Measurements from ENCODE around the gene TTPAL. TPM values are rescaled to one million over a fixed set of nuclear protein-coding genes. Genes with fewer than 3 reads are reported as not detected.

TTPAL gene
- total and polyA plus RNA-seq, 2 of the 4 experiments (the other 2 are of a cell fraction): 8.2 to 18.1 TPM

DNA sequence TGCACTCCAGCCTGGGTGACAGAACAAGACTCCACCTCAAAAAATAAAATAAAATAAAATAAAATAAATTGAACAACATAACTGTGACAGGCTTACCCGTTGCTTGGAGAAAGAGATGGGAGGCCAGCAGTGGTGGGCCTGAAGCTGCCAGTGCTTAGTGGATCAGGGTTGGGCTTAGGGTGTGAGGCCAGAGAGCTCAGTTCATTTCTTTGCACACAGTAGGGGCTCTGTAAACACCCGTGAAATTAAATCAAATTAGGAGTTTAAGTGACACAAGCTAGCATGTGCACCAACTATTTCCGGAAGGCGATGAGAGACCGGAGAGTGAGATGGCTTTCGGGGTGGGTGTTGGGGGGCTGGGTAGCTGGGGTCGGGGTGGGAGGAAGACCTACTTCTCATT is 25.8 kb upstream of the TTPAL start:
- H3K9ac ChIP-seq (ENCODE audit: low read depth, low read length): no peak overlapping the region
- no peaks in the 10 kb centered on the region for H3K79me1 ChIP-seq (ENCODE audit: low read depth in 1 of 2, low read length in 2 of 2)
- no TSS peak for BruUV-seq (replicated peaks)
- CTCF ChIA-PET: no interaction called here
- no peak overlapping the region for H3K4ac ChIP-seq (ENCODE audit: low read depth, low read length)
- H3K14ac ChIP-seq (replicated peaks; ENCODE audit: low read depth, low read length): no peak overlapping the region
- H3K23ac ChIP-seq (ENCODE audit: low read depth, low read length): no peak overlapping the region
- intact Hi-C loops (cut with micrococcal nuclease) (loop anchor here (10.0 kb wide), 1 partner anchor 135 kb away; the partner anchor contains the start of gene FITM2), dilution Hi-C loops (cut with HindIII; ENCODE audit: low sequenced_read_pairs, unreplicated experiment) (no loop called here), in situ Hi-C loops (cut with MboI; ENCODE audit: low sequenced_read_pairs) (no loop called here)
- no peak for TF ChIP-seq MAFK (IDR thresholded peaks at IDR 0.05; ENCODE audit: low read depth, low read length)
- no peak for TF ChIP-seq CEBPB (IDR thresholded peaks at IDR 0.05; ENCODE audit: low read depth, low read length)
- no peak for TF ChIP-seq MXI1 (IDR thresholded peaks at IDR 0.05; ENCODE audit: borderline replicate concordance, low read depth, low read length)
- no peak for TF ChIP-seq MAZ (IDR thresholded peaks at IDR 0.05; ENCODE audit: borderline replicate concordance, low read depth, low read length)
- TF ChIP-seq POLR2A (IDR thresholded peaks at IDR 0.05; ENCODE audit: low read depth, low read length): no peak
- TF ChIP-seq, protein P1, sequence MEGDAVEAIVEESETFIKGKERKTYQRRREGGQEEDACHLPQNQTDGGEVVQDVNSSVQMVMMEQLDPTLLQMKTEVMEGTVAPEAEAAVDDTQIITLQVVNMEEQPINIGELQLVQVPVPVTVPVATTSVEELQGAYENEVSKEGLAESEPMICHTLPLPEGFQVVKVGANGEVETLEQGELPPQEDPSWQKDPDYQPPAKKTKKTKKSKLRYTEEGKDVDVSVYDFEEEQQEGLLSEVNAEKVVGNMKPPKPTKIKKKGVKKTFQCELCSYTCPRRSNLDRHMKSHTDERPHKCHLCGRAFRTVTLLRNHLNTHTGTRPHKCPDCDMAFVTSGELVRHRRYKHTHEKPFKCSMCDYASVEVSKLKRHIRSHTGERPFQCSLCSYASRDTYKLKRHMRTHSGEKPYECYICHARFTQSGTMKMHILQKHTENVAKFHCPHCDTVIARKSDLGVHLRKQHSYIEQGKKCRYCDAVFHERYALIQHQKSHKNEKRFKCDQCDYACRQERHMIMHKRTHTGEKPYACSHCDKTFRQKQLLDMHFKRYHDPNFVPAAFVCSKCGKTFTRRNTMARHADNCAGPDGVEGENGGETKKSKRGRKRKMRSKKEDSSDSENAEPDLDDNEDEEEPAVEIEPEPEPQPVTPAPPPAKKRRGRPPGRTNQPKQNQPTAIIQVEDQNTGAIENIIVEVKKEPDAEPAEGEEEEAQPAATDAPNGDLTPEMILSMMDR (conservative IDR thresholded peaks at IDR 0.05; ENCODE audit: low read depth, low read length): no peak
- TF ChIP-seq RAD21 (IDR thresholded peaks at IDR 0.05; ENCODE audit: low read length): no peak
- no peak for TF ChIP-seq BHLHE40 (IDR thresholded peaks at IDR 0.05; ENCODE audit: low read depth, low read length)
- TF ChIP-seq RCOR1 (IDR thresholded peaks at IDR 0.05; ENCODE audit: insufficient replicate concordance, low read length): no peak
- no peak for TF ChIP-seq CHD1 (IDR thresholded peaks at IDR 0.05; ENCODE audit: low read depth, low read length)
- no peak for TF ChIP-seq SMC3 (IDR thresholded peaks at IDR 0.05; ENCODE audit: low read depth, low read length)
- TF ChIP-seq, protein P2, sequence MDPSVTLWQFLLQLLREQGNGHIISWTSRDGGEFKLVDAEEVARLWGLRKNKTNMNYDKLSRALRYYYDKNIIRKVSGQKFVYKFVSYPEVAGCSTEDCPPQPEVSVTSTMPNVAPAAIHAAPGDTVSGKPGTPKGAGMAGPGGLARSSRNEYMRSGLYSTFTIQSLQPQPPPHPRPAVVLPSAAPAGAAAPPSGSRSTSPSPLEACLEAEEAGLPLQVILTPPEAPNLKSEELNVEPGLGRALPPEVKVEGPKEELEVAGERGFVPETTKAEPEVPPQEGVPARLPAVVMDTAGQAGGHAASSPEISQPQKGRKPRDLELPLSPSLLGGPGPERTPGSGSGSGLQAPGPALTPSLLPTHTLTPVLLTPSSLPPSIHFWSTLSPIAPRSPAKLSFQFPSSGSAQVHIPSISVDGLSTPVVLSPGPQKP (IDR thresholded peaks at IDR 0.05; ENCODE audit: borderline replicate concordance, low read depth, low read length): no peak
- no peak for TF ChIP-seq NFE2L2 (IDR thresholded peaks at IDR 0.05; ENCODE audit: low read depth, low read length)
- TF ChIP-seq FOS (IDR thresholded peaks at IDR 0.05; ENCODE audit: low read depth, low read length): no peak
- no peak for TF ChIP-seq RFX5 (IDR thresholded peaks at IDR 0.05; ENCODE audit: low read depth, low read length)
- TF ChIP-seq, protein P3, sequence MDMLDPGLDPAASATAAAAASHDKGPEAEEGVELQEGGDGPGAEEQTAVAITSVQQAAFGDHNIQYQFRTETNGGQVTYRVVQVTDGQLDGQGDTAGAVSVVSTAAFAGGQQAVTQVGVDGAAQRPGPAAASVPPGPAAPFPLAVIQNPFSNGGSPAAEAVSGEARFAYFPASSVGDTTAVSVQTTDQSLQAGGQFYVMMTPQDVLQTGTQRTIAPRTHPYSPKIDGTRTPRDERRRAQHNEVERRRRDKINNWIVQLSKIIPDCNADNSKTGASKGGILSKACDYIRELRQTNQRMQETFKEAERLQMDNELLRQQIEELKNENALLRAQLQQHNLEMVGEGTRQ (IDR thresholded peaks at IDR 0.05; ENCODE audit: low read depth, low read length): no peak
- H3K18ac ChIP-seq (ENCODE audit: low read depth, low read length): no peak overlapping the region
- POLR2A ChIA-PET (ENCODE audit: unreplicated experiment): no interaction called here
- no peak overlapping the region for H2AFZ ChIP-seq (replicated peaks; ENCODE audit: low read length, poor library complexity)
- peaks cover 32% of the 10 kb centered on the region for H3K27me3 ChIP-seq (ENCODE audit: control insufficient read depth, insufficient read depth, low read length)
- no peak overlapping the region for H3K56ac ChIP-seq (ENCODE audit: extremely low read depth, insufficient read depth, low read length)
- WGBS, 2 experiments (ENCODE audit: extremely low coverage in 2 of 2, insufficient read length in 1 of 2): 60% methylated on average over 1 of the region's 7 CpGs; no CpG with 5 or more reads in 1 of the 2 experiments
- H3K4me3 ChIP-seq (ENCODE audit: insufficient read depth, low read depth, low read length): no peak overlapping the region
- no peaks in the 10 kb centered on the region for H4K20me1 ChIP-seq (ENCODE audit: insufficient read depth, low read length)
- peaks cover 2% of the 10 kb centered on the region; the same call in 1 of the 2 replicates for H3K4me1 ChIP-seq (ENCODE audit: control insufficient read depth, insufficient read depth, low read length)
- no peak overlapping the region for H2AK5ac ChIP-seq (ENCODE audit: low read depth, low read length)
- H4K8ac ChIP-seq (ENCODE audit: low read depth in 2 of 2, low read length in 2 of 2): no peak overlapping the region
- no peak overlapping the region for H4K91ac ChIP-seq (ENCODE audit: insufficient read depth, low read depth, low read length)
- DNase-seq: no peak
- H3K9me3 ChIP-seq (ENCODE audit: control insufficient read depth, insufficient read depth, low read length): no peaks in the 10 kb centered on the region; the same call in 1 of the 2 replicates
- no peak overlapping the region for H2BK15ac ChIP-seq (ENCODE audit: low read depth, low read length)
- no peaks in the 10 kb centered on the region for H3K9me1 ChIP-seq (ENCODE audit: insufficient read depth, low read length)
- no peaks in the 10 kb centered on the region for H3K36me3 ChIP-seq (ENCODE audit: control insufficient read depth, insufficient read depth, low read length)
- H2BK5ac ChIP-seq (ENCODE audit: low read depth, low read length, poor library complexity, severe bottlenecking): no peak overlapping the region
- no peak for ATAC-seq (ENCODE audit: low read depth)
- no peak overlapping the region for H3K4me2 ChIP-seq (ENCODE audit: low read depth, low read length)
- H2BK20ac ChIP-seq (ENCODE audit: low read depth, low read length): no peak overlapping the region
- H2BK120ac ChIP-seq (ENCODE audit: low read depth, low read length): no peak overlapping the region
- no peak overlapping the region for H4K5ac ChIP-seq (ENCODE audit: low read depth, low read length)
- no peak overlapping the region for H2AK9ac ChIP-seq (replicated peaks; ENCODE audit: low read depth, low read length, poor library complexity)
- no peak overlapping the region for H3K27ac ChIP-seq (ENCODE audit: insufficient read depth, low read length)

All from IMR-90 (cell line).